CD4-positive, CD25-positive, alpha-beta regulatory T cell (primary cell): Measurements from ENCODE around the gene SPO11. TPM values are rescaled to one million over a fixed set of nuclear protein-coding genes. Genes with fewer than 3 reads are reported as not detected.

Experiments used
- ATAC-seq, 2 donors: fragments of 150-1000 bp; cut with Tn5 transposase; one replicate each; pipeline ENCODE4 v1.10.0; 2021; ENCODE audit warnings: low read depth in 2 of 2, moderate number of reproducible peaks in 2 of 2, moderate library complexity in 1 of 2
- DNase-seq, 3 donors: peaks; one replicate each; pipeline versions ENCODE4 v3.0.0 to v3.0.0-alpha.2; 2012 to 2022; ENCODE audit warnings: mixed read lengths in 1 of 3
- H3K27ac ChIP-seq: one replicate; pipeline ENCODE4 v1.7.0; 2013; ENCODE audit warnings: mild to moderate bottlenecking, low read length; ENCODE audit not compliant: insufficient read depth, poor library complexity, severe bottlenecking
- H3K27me3 ChIP-seq: one replicate; pipeline ENCODE4 v1.7.0; 2013; ENCODE audit warnings: low read length; ENCODE audit not compliant: control insufficient read depth, insufficient read depth
- H3K36me3 ChIP-seq: one replicate; pipeline ENCODE4 v1.7.0; 2013; ENCODE audit warnings: mild to moderate bottlenecking, low read length, moderate library complexity; ENCODE audit not compliant: control insufficient read depth, insufficient read depth
- H3K4me1 ChIP-seq: 2 replicates; pipeline ENCODE4 v1.7.0; 2013; ENCODE audit warnings: mild to moderate bottlenecking, low read length; ENCODE audit not compliant: insufficient read depth, control insufficient read depth, poor library complexity, severe bottlenecking
- H3K4me3 ChIP-seq: one replicate; pipeline ENCODE4 v1.7.0; 2013; ENCODE audit warnings: low read depth, mild to moderate bottlenecking, low read length, moderate library complexity
- H3K9me3 ChIP-seq, 2 experiments: 1 replicate in 1 of 2; 2 replicates in 1 of 2; pipeline ENCODE4 v1.7.0; 2013; ENCODE audit warnings: low read length in 2 of 2, mild to moderate bottlenecking in 1 of 2, moderate library complexity in 1 of 2; ENCODE audit not compliant: control insufficient read depth in 2 of 2
- H3K27ac Mint-ChIP-seq, 3 donors: one replicate each; pipeline ENCODE4 v1.8.0; 2020 to 2022; ENCODE audit warnings: mild to moderate bottlenecking in 3 of 3, mixed read lengths in 3 of 3, moderate library complexity in 2 of 3
- H3K27me3 Mint-ChIP-seq: one replicate; pipeline ENCODE4 v1.8.0; 2022; ENCODE audit warnings: mild to moderate bottlenecking, mixed read lengths
- H3K36me3 Mint-ChIP-seq: one replicate; pipeline ENCODE4 v1.8.0; 2020; ENCODE audit warnings: mixed read lengths
- H3K4me1 Mint-ChIP-seq, 4 donors: one replicate each; pipeline ENCODE4 v1.8.0; 2020 to 2022; ENCODE audit warnings: mixed read lengths in 4 of 4, mild to moderate bottlenecking in 1 of 4
- H3K4me3 Mint-ChIP-seq, 4 donors: one replicate each; pipeline ENCODE4 v1.8.0; 2020 to 2022; ENCODE audit warnings: mild to moderate bottlenecking in 4 of 4, mixed read lengths in 4 of 4, moderate library complexity in 3 of 4
- H3K9me3 Mint-ChIP-seq, 7 donors: one replicate each; pipeline ENCODE4 v1.8.0; 2020 to 2022; ENCODE audit warnings: mixed read lengths in 7 of 7, mild to moderate bottlenecking in 3 of 7, moderate library complexity in 2 of 7
- polyA plus RNA-seq, 4 donors: library from polyadenylated mRNA; unstranded; fragments of 300-500 nt; fragmentation: Illumina TruSeq; gene quantifications; one replicate each; pipeline ENCODE4 v1.2.3, GENCODE V29; 2021
- total RNA-seq: library from RNA; stranded (reverse); gene quantifications from one replicate; pipeline ENCODE4 v1.2.3, GENCODE V29; 2022

SPO11 gene
- total and polyA plus RNA-seq, 5 donors from 2014 or later = not detected

GRCh38 chr20:57298457-57298856, 31.1 kb upstream of the SPO11 start:
- DNase-seq (no peak), ATAC-seq (no peak)
- Histone ChIP-seq H3K9me3 (no peaks in the 10 kb centered on the region), H3K4me3 (no peak overlapping the region), H3K27me3 (no peaks in the 10 kb centered on the region), H3K4me1 (no peaks in the 10 kb centered on the region), H3K27ac (no peak overlapping the region), H3K36me3 (no peaks in the 10 kb centered on the region)
- Mint-ChIP-seq H3K4me3 (no peak overlapping the region), H3K4me1 (no peaks in the 10 kb centered on the region), H3K36me3 (no peaks in the 10 kb centered on the region), H3K27ac (no peak overlapping the region), H3K27me3 (peaks cover 14% of the 10 kb centered on the region), H3K9me3 (no peaks in the 10 kb centered on the region)

- Mint-ChIP-seq H3K27ac (no peak overlapping the region), H3K4me1 (no peaks in the 10 kb centered on the region), H3K9me3 (no peaks in the 10 kb centered on the region), H3K4me3 (no peak overlapping the region), H3K36me3 (no peaks in the 10 kb centered on the region), H3K27me3 (peaks cover 17% of the 10 kb centered on the region)
- Histone ChIP-seq H3K27ac (no peak overlapping the region), H3K36me3 (no peaks in the 10 kb centered on the region), H3K27me3 (no peaks in the 10 kb centered on the region), H3K4me3 (no peak overlapping the region), H3K4me1 (no peaks in the 10 kb centered on the region), H3K9me3 (no peaks in the 10 kb centered on the region)
- no peak for ATAC-seq
- no peak for DNase-seq
Observed at GRCh38 chr20:57301026-57301425, 28.6 kb upstream of the SPO11 start.

GRCh38 chr20:57306747-57307146, 22.9 kb upstream of the SPO11 start:
- ATAC-seq = no peak
- DNase-seq = no peak
- Histone ChIP-seq H3K36me3 (no peaks in the 10 kb centered on the region), H3K4me3 (no peak overlapping the region), H3K9me3 (no peaks in the 10 kb centered on the region), H3K27me3 (no peaks in the 10 kb centered on the region), H3K4me1 (no peaks in the 10 kb centered on the region), H3K27ac (no peak overlapping the region)
- H3K36me3 Mint-ChIP-seq = no peaks in the 10 kb centered on the region
- no peak overlapping the region for H3K4me3 Mint-ChIP-seq
- H3K27me3 Mint-ChIP-seq = peaks cover 29% of the 10 kb centered on the region
- H3K27ac Mint-ChIP-seq = no peak overlapping the region
- H3K4me1 Mint-ChIP-seq = no peaks in the 10 kb centered on the region
- H3K9me3 Mint-ChIP-seq = no peaks in the 10 kb centered on the region

DNA sequence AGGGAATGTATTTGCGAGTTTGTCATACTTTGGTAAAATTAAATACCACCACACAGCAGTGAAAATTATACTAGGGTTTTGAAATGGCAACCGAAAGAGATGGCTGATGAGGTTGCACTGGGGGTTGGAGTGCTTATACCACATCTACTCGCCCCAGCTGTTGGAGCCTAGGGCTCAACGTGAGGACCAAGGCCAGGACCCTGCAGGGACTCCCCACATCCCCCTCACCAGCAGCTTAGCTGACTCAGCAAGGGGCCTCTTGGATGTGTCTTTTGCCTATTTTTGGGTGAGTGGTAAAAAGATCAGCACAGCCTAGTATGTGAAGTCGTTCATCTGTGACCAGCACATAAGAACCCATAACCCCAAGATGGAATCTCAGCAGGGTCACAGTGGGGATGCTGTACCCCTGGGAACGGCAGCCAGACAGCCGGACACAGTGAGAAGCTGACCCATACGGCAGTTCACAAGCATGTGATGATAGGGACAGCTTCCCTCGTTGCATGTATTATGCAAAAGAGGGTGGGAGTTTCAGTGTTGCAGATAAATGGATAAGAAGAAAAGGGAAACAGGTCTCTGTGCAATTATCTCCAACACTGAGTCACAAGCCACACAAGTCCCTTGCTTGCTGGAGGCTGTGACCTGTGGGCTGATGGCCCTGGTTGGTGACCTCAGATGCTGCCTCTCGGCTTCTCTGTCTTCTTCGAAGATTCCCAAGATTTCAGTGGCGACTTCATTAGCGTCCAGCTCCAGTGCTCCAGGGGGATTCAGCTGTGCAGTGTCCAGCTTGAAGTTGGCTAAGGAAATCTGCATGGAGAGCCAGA, 20.9 kb upstream of the SPO11 start:
- H3K9me3 ChIP-seq = no peaks in the 10 kb centered on the region
- H3K4me1 ChIP-seq = no peaks in the 10 kb centered on the region
- H3K27me3 ChIP-seq = no peaks in the 10 kb centered on the region
- H3K27ac ChIP-seq = no peak overlapping the region
- H3K9me3 Mint-ChIP-seq = no peaks in the 10 kb centered on the region
- no peak overlapping the region for H3K4me3 Mint-ChIP-seq
- ATAC-seq = no peak
- no peak for DNase-seq
- no peak overlapping the region for H3K27ac Mint-ChIP-seq
- no peaks in the 10 kb centered on the region for H3K36me3 Mint-ChIP-seq
- no peaks in the 10 kb centered on the region for H3K36me3 ChIP-seq
- H3K27me3 Mint-ChIP-seq = peaks cover 20% of the 10 kb centered on the region
- H3K4me1 Mint-ChIP-seq = no peaks in the 10 kb centered on the region
- H3K4me3 ChIP-seq = no peak overlapping the region

DNA sequence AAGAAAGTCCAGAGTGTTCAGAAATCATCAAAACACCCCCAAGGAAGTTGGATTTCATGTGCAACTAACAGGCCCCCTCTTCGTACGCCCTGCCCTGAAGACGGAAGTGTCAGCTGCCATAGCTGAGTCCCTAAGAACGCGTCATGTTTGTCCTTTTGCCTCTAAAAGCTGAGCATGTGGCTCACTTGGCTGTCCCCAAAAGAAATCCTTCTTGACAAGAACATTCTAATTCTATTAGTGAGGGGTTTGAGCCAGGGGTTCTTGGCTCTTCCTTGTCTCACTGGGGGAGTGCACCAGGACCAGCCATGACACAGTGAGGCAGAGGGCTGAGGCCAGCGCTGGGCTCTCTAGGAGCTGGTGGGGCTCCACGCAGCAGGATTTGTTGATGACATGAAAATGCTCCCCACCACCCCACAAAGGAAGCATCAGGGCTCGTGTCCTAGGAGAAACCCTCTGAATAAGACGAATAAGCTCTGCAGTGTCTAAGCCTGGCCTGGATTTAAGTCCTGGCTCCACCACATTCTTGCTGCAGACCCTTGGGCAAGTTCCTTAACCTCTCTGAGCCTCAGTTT, 20.0 kb upstream of the SPO11 start:
- Mint-ChIP-seq H3K4me1 (no peaks in the 10 kb centered on the region), H3K9me3 (no peaks in the 10 kb centered on the region), H3K27me3 (peaks cover 20% of the 10 kb centered on the region), H3K4me3 (no peak overlapping the region), H3K27ac (no peak overlapping the region), H3K36me3 (no peaks in the 10 kb centered on the region)
- Histone ChIP-seq H3K27ac (no peak overlapping the region), H3K27me3 (no peaks in the 10 kb centered on the region), H3K4me3 (no peak overlapping the region), H3K9me3 (no peaks in the 10 kb centered on the region), H3K36me3 (no peaks in the 10 kb centered on the region), H3K4me1 (no peaks in the 10 kb centered on the region)
- DNase-seq (no peak), ATAC-seq (no peak)

GRCh38 chr20:57310821-57311514, 18.6 kb upstream of the SPO11 start:
- no peaks in the 10 kb centered on the region for H3K9me3 ChIP-seq
- Mint-ChIP-seq H3K36me3 (no peaks in the 10 kb centered on the region), H3K27me3 (peaks cover 25% of the 10 kb centered on the region), H3K4me1 (no peaks in the 10 kb centered on the region), H3K27ac (no peak overlapping the region), H3K4me3 (no peak overlapping the region), H3K9me3 (no peaks in the 10 kb centered on the region)
- no peak overlapping the region for H3K27ac ChIP-seq
- H3K36me3 ChIP-seq = no peaks in the 10 kb centered on the region
- H3K27me3 ChIP-seq = no peaks in the 10 kb centered on the region
- ATAC-seq (no peak), DNase-seq (no peak)
- no peaks in the 10 kb centered on the region for H3K4me1 ChIP-seq
- H3K4me3 ChIP-seq = no peak overlapping the region

GRCh38 chr20:57312138-57312537, 17.5 kb upstream of the SPO11 start:
- Histone ChIP-seq H3K36me3 (no peaks in the 10 kb centered on the region), H3K4me1 (no peaks in the 10 kb centered on the region), H3K9me3 (no peaks in the 10 kb centered on the region), H3K27ac (no peak overlapping the region), H3K4me3 (no peak overlapping the region), H3K27me3 (no peaks in the 10 kb centered on the region)
- ATAC-seq (no peak), DNase-seq (no peak)
- Mint-ChIP-seq H3K4me1 (no peaks in the 10 kb centered on the region), H3K9me3 (no peaks in the 10 kb centered on the region), H3K27me3 (peaks cover 18% of the 10 kb centered on the region), H3K27ac (no peak overlapping the region), H3K4me3 (no peak overlapping the region), H3K36me3 (no peaks in the 10 kb centered on the region)
